ENCODE measurements around the gene CDC25C.

The CDC25C gene

DNA sequence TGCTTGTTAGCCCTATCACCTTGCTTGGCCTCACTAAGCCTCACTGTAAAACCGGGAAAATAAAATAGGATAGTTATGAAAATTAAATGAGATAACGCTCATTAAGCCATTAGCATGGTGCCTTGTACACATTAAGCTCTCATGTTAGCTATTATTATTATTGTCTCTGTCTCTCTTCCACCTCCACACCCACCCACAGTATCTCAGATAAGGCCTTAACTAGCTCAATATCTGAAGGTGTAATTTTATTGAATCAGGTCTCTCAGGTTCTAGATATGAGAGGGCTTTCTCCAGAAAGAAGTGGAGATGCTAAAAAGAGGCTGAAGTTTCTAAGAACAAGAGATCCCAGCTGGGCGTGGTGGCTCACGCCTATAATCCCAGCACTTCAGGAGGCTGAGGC lies 84.8 kb downstream of the CDC25C start:
- Histone ChIP-seq H4K20me1 (ENCODE audit: insufficient read depth, low read length, poor library complexity, severe bottlenecking) (no peaks in the 10 kb centered on the region), H3K9ac (ENCODE audit: low read depth, low read length, poor library complexity, severe bottlenecking) (no peak overlapping the region), H3F3A (ENCODE audit: low read depth) (no peaks in the 10 kb centered on the region), H3K4me2 (ENCODE audit: low read depth, low read length, poor library complexity, severe bottlenecking) (no peak overlapping the region), H2AFZ (ENCODE audit: low read length) (no peak overlapping the region), H3K27me3 (ENCODE audit: insufficient read depth, low read length, poor library complexity, severe bottlenecking) (no peaks in the 10 kb centered on the region), H3K9me3 (ENCODE audit: insufficient read depth, low read depth, low read length) (no peaks in the 10 kb centered on the region), H3K9me2 (replicated peaks; ENCODE audit: low read depth, low read length) (no peaks in the 10 kb centered on the region), H3K4me3 (ENCODE audit: low read length, poor library complexity, severe bottlenecking) (no peak overlapping the region), H3K36me3 (ENCODE audit: insufficient read depth, low read length) (no peaks in the 10 kb centered on the region), H3K79me2 (ENCODE audit: insufficient read depth, low read length) (no peaks in the 10 kb centered on the region), H3K4me1 (ENCODE audit: insufficient read depth, low read length, poor library complexity, severe bottlenecking) (peaks cover 10% of the 10 kb centered on the region)
- TF ChIP-seq, protein P1, sequence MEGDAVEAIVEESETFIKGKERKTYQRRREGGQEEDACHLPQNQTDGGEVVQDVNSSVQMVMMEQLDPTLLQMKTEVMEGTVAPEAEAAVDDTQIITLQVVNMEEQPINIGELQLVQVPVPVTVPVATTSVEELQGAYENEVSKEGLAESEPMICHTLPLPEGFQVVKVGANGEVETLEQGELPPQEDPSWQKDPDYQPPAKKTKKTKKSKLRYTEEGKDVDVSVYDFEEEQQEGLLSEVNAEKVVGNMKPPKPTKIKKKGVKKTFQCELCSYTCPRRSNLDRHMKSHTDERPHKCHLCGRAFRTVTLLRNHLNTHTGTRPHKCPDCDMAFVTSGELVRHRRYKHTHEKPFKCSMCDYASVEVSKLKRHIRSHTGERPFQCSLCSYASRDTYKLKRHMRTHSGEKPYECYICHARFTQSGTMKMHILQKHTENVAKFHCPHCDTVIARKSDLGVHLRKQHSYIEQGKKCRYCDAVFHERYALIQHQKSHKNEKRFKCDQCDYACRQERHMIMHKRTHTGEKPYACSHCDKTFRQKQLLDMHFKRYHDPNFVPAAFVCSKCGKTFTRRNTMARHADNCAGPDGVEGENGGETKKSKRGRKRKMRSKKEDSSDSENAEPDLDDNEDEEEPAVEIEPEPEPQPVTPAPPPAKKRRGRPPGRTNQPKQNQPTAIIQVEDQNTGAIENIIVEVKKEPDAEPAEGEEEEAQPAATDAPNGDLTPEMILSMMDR (conservative IDR thresholded peaks at IDR 0.05; ENCODE audit: low read length) = no peak
- no peak for TF ChIP-seq EZH2phosphoT487 (IDR thresholded peaks at IDR 0.05; ENCODE audit: borderline replicate concordance)

DNA sequence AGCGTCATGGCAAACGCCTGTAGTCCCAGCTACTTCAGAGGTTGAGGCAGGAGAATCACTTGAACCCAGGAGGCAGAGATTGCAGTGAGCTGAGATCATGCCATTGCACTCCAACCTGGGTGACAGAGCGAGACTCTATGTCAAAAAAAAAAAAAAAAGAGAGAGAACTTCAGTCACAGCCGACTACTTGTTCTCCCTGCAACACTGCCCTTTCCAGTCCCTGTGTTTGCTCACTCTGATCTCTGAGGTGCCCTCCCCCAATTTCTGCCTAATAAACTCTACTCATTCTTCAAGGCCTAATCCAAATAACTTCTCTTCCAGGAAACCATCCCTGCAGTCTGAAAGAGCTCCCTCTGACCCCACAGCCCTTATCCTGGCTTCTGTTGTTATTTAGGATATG lies 85.3 kb downstream of the CDC25C start:
- H3K9me2 ChIP-seq (replicated peaks; ENCODE audit: low read depth, low read length) = no peaks in the 10 kb centered on the region
- no peaks in the 10 kb centered on the region for H3F3A ChIP-seq (ENCODE audit: low read depth)
- no peaks in the 10 kb centered on the region for H3K9me3 ChIP-seq (ENCODE audit: insufficient read depth, low read depth, low read length)
- no peaks in the 10 kb centered on the region for H4K20me1 ChIP-seq (ENCODE audit: insufficient read depth, low read length, poor library complexity, severe bottlenecking)
- TF ChIP-seq EZH2phosphoT487 (IDR thresholded peaks at IDR 0.05; ENCODE audit: borderline replicate concordance) = no peak
- TF ChIP-seq, protein P1 (conservative IDR thresholded peaks at IDR 0.05; ENCODE audit: low read length) = no peak
- no peak overlapping the region for H3K9ac ChIP-seq (ENCODE audit: low read depth, low read length, poor library complexity, severe bottlenecking)
- H3K79me2 ChIP-seq (ENCODE audit: insufficient read depth, low read length) = no peaks in the 10 kb centered on the region
- no peaks in the 10 kb centered on the region for H3K27me3 ChIP-seq (ENCODE audit: insufficient read depth, low read length, poor library complexity, severe bottlenecking)
- H3K4me1 ChIP-seq (ENCODE audit: insufficient read depth, low read length, poor library complexity, severe bottlenecking) = peaks cover 12% of the 10 kb centered on the region
- no peak overlapping the region for H2AFZ ChIP-seq (ENCODE audit: low read length)
- no peak overlapping the region for H3K4me3 ChIP-seq (ENCODE audit: low read length, poor library complexity, severe bottlenecking)
- no peaks in the 10 kb centered on the region for H3K36me3 ChIP-seq (ENCODE audit: insufficient read depth, low read length)
- H3K4me2 ChIP-seq (ENCODE audit: low read depth, low read length, poor library complexity, severe bottlenecking) = no peak overlapping the region

DNA sequence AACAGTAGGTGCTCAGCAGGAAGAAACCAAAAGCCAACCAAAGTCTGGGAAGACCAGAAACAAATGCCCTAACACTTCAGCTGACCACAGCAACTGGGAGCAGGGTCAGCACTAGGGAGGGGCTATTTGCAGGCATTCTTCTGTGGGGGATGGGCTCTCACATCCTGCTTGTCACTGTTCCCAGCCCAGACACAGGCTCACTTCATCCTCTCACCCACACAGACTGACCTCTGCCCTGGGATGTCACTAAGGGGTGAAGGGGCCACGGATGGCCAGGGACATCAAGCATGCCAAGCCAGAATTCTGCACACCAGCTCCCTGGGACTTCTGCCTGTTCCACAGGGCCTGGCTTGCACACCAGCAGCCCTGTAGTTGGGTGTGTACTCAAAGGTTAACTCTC lies 85.9 kb downstream of the CDC25C start:
- H4K20me1 ChIP-seq (ENCODE audit: insufficient read depth, low read length, poor library complexity, severe bottlenecking) = no peaks in the 10 kb centered on the region
- H3K4me2 ChIP-seq (ENCODE audit: low read depth, low read length, poor library complexity, severe bottlenecking) = no peak overlapping the region
- no peaks in the 10 kb centered on the region for H3K9me3 ChIP-seq (ENCODE audit: insufficient read depth, low read depth, low read length)
- no peak overlapping the region for H2AFZ ChIP-seq (ENCODE audit: low read length)
- H3F3A ChIP-seq (ENCODE audit: low read depth) = no peaks in the 10 kb centered on the region
- H3K36me3 ChIP-seq (ENCODE audit: insufficient read depth, low read length) = no peaks in the 10 kb centered on the region
- H3K79me2 ChIP-seq (ENCODE audit: insufficient read depth, low read length) = no peaks in the 10 kb centered on the region
- TF ChIP-seq EZH2phosphoT487 (IDR thresholded peaks at IDR 0.05; ENCODE audit: borderline replicate concordance) = no peak
- TF ChIP-seq, protein P1 (conservative IDR thresholded peaks at IDR 0.05; ENCODE audit: low read length) = no peak
- no peak overlapping the region for H3K4me3 ChIP-seq (ENCODE audit: low read length, poor library complexity, severe bottlenecking)
- H3K9me2 ChIP-seq (replicated peaks; ENCODE audit: low read depth, low read length) = no peaks in the 10 kb centered on the region
- H3K9ac ChIP-seq (ENCODE audit: low read depth, low read length, poor library complexity, severe bottlenecking) = no peak overlapping the region
- no peaks in the 10 kb centered on the region for H3K27me3 ChIP-seq (ENCODE audit: insufficient read depth, low read length, poor library complexity, severe bottlenecking)
- peaks cover 18% of the 10 kb centered on the region for H3K4me1 ChIP-seq (ENCODE audit: insufficient read depth, low read length, poor library complexity, severe bottlenecking)
